Measurements from ENCODE around the gene KRT6A.

Gene KRT6A

DNA sequence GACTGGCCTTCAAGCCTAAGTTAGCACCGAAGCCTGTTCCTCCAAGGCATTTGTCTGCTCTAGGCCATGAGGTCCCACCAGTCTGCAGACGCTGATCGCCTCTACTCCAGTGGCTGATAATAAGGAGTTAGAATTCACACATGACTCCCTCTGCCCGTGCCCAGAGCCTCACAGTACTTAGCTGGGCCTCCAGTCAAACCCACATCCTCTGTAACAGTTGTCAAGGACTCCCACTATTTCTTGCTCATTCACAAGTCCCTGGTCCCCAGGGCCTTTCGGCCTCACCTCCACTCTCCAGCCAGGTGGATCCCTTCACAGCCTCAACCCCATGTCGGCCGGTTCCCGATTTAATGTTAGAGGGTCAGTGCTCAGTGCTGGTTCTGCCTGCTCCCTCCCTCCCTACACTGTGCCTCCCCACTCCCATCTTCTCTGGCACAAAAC is 33.5 kb upstream of the KRT6A start:
- no peak for TF ChIP-seq CTCF (IDR thresholded peaks at IDR 0.05; ENCODE audit: control insufficient read depth, insufficient read depth, low read depth, low read length, missing control alignments)
- no peak for DNase-seq (ENCODE audit: low read depth)
- no peak overlapping the region for H3K4me3 ChIP-seq (ENCODE audit: control insufficient read depth, low read depth, low read length)

DNA sequence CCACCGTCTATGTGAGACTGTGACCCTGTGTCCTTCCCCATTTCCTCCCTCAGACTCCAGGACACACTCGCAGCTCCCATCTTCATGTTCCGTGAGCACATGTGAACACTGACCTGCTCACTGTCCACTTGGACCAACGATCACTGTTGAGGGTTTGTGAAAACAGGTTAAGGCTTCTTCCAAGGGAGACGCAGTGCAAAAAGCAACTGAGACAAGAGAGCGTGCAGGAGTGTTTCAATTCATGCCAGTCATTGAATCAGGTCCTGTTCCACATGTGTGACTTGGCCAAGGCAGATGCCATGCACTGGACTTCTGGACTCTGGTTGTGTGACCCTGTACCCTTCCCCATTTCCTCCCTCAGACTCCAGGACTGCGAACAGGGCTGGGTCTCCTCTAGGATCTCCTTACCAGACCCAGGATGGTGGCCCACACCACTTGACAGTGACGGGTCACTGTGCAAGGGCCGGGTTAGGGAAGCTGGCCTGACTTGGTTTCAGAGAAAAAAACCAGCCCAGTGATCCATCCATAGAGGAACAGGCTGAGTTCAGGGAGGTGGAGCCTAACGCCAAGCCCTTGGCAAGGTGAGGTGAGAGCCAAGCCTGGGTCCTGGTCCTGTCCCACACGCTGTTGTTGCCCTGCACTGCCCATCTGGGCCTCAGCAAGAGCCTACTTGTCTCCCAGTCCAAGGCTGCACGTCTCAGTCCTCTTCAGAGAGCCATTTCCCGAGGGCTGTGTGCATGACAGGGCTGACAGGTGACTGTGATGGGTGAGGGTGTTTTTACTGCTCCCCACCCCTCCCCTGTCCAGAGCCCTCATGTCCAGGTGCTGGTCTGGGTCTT is 32.8 kb upstream of the KRT6A start:
- no peak overlapping the region for H3K4me3 ChIP-seq (ENCODE audit: control insufficient read depth, low read depth, low read length)
- TF ChIP-seq CTCF (IDR thresholded peaks at IDR 0.05; ENCODE audit: control insufficient read depth, insufficient read depth, low read depth, low read length, missing control alignments), result no peak
- no peak for DNase-seq (ENCODE audit: low read depth)

- no peak for DNase-seq (ENCODE audit: low read depth)
- no peak for TF ChIP-seq CTCF (IDR thresholded peaks at IDR 0.05; ENCODE audit: control insufficient read depth, insufficient read depth, low read depth, low read length, missing control alignments)
- no peak overlapping the region for H3K4me3 ChIP-seq (ENCODE audit: control insufficient read depth, low read depth, low read length)
Measured at GRCh38 chr12:52524898-52525591, 32.0 kb upstream of the KRT6A start.

DNA sequence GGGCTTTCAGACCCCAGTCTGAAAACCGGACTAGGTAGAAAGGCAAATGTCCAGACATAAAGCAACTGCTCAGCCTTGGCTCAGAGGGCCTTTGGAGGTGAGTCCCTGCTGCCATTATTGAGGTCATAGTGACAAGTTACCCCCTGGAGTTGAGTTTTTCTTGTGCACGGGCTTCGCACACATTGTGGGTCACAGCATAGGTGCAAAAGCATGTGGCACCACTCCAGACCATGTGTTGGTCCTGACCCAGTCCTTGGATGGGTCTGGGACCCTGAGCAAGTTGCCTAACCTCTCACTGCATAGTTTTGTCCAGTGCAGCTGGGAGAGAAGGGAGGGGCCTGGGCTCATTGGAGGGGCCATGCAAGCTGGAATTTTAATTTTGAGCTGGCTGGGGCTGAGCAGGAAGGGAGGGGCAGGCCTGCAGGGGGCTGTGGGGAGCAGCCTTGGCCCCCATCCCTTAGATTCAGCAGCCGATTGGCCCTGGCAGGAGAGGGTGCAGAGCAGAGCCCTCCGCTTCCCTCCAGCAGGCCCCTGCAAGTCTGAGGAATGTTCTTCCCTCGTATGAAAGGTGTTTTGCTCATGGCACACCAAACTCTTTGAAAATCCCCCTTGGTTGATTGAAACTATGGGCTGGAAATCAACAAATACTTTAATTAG is 31.3 kb upstream of the KRT6A start:
- no peak for DNase-seq (ENCODE audit: low read depth)
- TF ChIP-seq CTCF (IDR thresholded peaks at IDR 0.05; ENCODE audit: control insufficient read depth, insufficient read depth, low read depth, low read length, missing control alignments), result no peak
- H3K4me3 ChIP-seq (ENCODE audit: control insufficient read depth, low read depth, low read length), result no peak overlapping the region

DNA sequence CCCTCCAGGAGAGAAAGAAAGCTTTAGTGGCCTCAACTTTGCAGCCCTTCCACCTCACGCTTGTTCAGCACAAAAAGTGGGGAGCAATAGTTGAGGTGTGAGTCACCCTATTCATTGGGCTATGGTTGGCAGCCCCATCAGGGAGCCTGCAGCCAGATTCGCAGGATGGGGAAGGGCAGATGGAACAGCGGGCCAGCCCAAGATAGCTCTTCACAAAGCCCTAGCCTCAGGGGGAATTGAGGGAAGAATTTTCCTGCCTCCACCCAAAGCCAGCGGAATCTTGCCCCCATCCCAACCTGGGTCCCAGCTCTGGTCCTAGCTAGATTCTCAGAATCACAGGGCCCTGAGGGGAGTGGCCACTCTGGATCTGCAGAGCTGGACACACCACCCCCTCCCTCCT is 30.8 kb upstream of the KRT6A start:
- no peak overlapping the region for H3K4me3 ChIP-seq (ENCODE audit: control insufficient read depth, low read depth, low read length)
- no peak for TF ChIP-seq CTCF (IDR thresholded peaks at IDR 0.05; ENCODE audit: control insufficient read depth, insufficient read depth, low read depth, low read length, missing control alignments)
- DNase-seq (ENCODE audit: low read depth), result no peak

- TF ChIP-seq CTCF (IDR thresholded peaks at IDR 0.05; ENCODE audit: control insufficient read depth, insufficient read depth, low read depth, low read length, missing control alignments), result no peak
- no peak for DNase-seq (ENCODE audit: low read depth)
- no peak overlapping the region for H3K4me3 ChIP-seq (ENCODE audit: control insufficient read depth, low read depth, low read length)
Measured at GRCh38 chr12:52522346-52523011, 29.4 kb upstream of the KRT6A start.
